Uterus (tissue), 4 donors: Measurements from ENCODE around the gene ANO8. TPM values are rescaled to one million over a fixed set of nuclear protein-coding genes. Genes with fewer than 3 reads are reported as not detected.

Experiments
- DNase-seq, 2 donors: peaks; one replicate each; pipeline ENCODE4 v3.0.0-alpha.2; 2019 to 2020
- H3K27ac ChIP-seq, 2 donors: fragments of 200-600 bp; sonication (generic); 1 replicate in 1 of 2; 2 replicates in 1 of 2; pipeline ENCODE4 v1.5.1; 2016 to 2018
- H3K27me3 ChIP-seq, 2 donors: fragments of 200-600 bp; sonication (generic); one replicate each; pipeline ENCODE4 v1.5.1; 2018 to 2019; ENCODE audit warnings: control low read depth in 1 of 2
- H3K36me3 ChIP-seq, 2 donors: fragments of 200-600 bp; sonication (generic); one replicate each; pipeline ENCODE4 v1.5.1; 2019; ENCODE audit warnings: control low read depth in 1 of 2
- H3K4me1 ChIP-seq, 2 donors: fragments of 200-600 bp; sonication (generic); one replicate each; pipeline ENCODE4 v1.5.1; 2018 to 2019; ENCODE audit warnings: control low read depth in 1 of 2
- H3K4me3 ChIP-seq, 2 donors: fragments of 200-600 bp; sonication (generic); 1 replicate in 1 of 2; 2 replicates in 1 of 2; pipeline ENCODE4 v1.5.1; 2018 to 2019; ENCODE audit warnings: mild to moderate bottlenecking in 1 of 2
- H3K9me3 ChIP-seq, 2 donors: fragments of 200-600 bp; sonication (generic); one replicate each; pipeline ENCODE4 v1.5.1; 2019; ENCODE audit warnings: control low read depth in 1 of 2
- POLR2A ChIP-seq, 2 donors: fragments of 450-650 bp; IDR thresholded peaks; one replicate each; pipeline ENCODE4 v1.6.1; 2016; ENCODE audit warnings: antibody characterized with exemption in 2 of 2, mild to moderate bottlenecking in 1 of 2, moderate library complexity in 1 of 2
- intact Hi-C: fragments of 100-400 bp; cut with DNase I; formaldehyde crosslinking; loops from one replicate; pipeline ENCODE4 v1.15.1; 2023; ENCODE audit warnings: low total_unique reads
- total RNA-seq, 4 donors: library from RNA; depleted of rRNA in 3 of 4; stranded (reverse); fragments of >200 nt in 3 of 4; gene quantifications; one replicate each; pipeline versions ENCODE4 v1.1.0 to v1.2.4, GENCODE V29; 2014 to 2023
- TF ChIP-seq, protein P1 (sequence below), 4 experiments: fragments of 200-600 bp in 2 of 4; fragments of 450-650 bp in 2 of 4; sonication (generic) in 2 of 4; IDR thresholded peaks; one replicate each; pipeline ENCODE4 v1.5.1; 2016 to 2019; ENCODE audit warnings: antibody characterized with exemption in 4 of 4, mild to moderate bottlenecking in 2 of 4, moderate library complexity in 1 of 4
- donor health status: DM: yes; HTN: yes; CAD: no.

ANO8 gene
- total RNA-seq, 4 donors from 2014 or later, result 0.51 to 12.6 (median 7.6) TPM

DNA sequence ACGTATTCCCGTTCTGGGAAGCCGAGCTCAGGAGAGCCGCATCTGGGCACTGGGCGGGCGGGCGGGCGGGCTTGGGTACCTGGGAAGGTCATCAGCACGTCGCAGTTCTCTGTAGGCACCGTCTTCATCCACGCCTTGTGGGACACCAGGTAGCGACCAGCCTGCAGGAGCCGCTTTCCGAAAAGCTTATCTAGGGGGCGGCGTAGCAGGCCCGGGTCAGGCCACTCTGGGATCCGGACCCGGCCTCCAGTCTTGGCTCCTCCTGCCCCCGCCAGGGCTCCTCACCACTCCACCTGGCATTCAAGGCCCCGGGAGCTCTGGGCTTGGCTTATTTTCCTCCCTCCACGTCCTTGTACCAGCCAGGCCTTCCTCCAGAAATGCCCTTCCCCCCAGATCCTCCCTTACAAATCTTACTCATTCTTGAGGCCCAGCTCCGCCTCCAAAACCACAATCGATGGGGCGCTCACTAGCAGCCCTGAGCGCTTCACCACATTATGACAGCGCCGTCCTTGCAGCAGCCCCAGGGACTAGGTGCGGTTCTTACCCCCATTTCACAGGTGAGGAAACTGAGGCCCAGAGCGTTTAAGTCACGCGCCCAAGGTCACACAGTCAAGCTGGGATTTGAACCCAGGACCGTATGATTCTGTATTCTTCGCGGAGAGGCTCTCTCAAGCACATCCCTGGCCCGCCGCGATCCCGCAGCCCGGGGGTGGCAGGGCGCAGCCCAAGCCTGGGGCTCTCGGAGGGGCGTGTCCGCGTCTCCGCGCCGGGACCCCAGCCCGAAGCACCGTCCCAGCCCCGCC lies 843 bp downstream of the ANO8 start:
- intact Hi-C loops, result no loop called here
- Histone ChIP-seq H3K27me3 (peaks cover 0 to 12% of the 10 kb centered on the region in 2 donors), H3K4me3 (peak overlapping the region; percentile 34 to 59), H3K27ac (peak overlapping the region in 1 of 2 donors; percentile 30), H3K9me3 (no peaks in the 10 kb centered on the region), H3K4me1 (peaks cover 0 to 17% of the 10 kb centered on the region in 2 donors), H3K36me3 (no peaks in the 10 kb centered on the region)
- TF ChIP-seq, protein P1, sequence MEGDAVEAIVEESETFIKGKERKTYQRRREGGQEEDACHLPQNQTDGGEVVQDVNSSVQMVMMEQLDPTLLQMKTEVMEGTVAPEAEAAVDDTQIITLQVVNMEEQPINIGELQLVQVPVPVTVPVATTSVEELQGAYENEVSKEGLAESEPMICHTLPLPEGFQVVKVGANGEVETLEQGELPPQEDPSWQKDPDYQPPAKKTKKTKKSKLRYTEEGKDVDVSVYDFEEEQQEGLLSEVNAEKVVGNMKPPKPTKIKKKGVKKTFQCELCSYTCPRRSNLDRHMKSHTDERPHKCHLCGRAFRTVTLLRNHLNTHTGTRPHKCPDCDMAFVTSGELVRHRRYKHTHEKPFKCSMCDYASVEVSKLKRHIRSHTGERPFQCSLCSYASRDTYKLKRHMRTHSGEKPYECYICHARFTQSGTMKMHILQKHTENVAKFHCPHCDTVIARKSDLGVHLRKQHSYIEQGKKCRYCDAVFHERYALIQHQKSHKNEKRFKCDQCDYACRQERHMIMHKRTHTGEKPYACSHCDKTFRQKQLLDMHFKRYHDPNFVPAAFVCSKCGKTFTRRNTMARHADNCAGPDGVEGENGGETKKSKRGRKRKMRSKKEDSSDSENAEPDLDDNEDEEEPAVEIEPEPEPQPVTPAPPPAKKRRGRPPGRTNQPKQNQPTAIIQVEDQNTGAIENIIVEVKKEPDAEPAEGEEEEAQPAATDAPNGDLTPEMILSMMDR (IDR thresholded peaks at IDR 0.05), result no peak
- no peak for TF ChIP-seq POLR2A (IDR thresholded peaks at IDR 0.05)
- no peak for DNase-seq

DNA sequence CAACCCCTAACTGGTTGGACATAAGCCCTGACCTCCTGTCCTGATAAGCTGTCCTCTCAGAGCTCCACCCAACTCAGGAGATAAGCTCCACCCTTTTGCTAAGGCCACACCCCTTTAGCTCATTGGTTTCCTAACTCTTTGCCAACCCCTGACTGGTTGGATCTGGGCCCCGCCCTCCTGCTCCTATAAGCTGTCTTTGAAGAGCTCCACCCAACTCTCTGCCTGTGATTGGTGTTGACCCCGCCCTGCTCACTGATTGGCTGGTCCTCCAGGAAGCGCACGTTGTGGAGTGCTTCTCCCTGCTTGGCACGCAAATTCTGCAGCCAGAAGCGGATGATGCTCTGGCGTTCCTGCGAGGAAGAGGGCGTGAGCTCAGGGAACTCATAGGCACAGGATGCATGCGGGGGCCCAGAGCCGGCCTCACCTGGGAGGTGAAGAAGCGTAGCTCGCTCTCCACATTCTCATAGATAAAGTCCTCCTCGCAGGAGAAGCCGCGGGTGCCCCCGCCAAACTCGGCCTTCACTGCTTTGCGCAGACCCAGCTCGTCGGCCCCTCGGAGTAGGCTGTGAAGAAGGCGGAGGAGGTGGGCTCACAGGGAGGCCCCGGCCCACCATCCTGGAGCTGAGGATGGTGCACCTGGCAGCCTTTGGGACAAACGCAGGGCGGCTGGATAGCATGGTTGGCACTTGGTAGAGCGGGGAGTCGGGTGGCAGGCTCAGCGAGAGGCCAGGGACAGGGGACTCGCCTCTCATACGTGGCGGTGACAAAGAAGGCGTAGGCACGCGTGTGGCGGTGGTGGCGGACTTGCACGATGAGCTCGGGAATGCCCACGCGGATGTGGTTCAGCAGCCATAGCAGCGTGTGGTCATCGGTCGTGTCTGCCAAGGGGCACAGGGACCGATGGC lies 1.7 kb downstream of the ANO8 start:
- Histone ChIP-seq H3K27me3 (peaks cover 0 to 12% of the 10 kb centered on the region in 2 donors), H3K4me3 (no peak overlapping the region), H3K27ac (no peak overlapping the region), H3K4me1 (peaks cover 0 to 18% of the 10 kb centered on the region in 2 donors), H3K36me3 (no peaks in the 10 kb centered on the region), H3K9me3 (no peaks in the 10 kb centered on the region)
- intact Hi-C loops, result no loop called here
- no peak for DNase-seq
- TF ChIP-seq, protein P1 (IDR thresholded peaks at IDR 0.05), result no peak
- no peak for TF ChIP-seq POLR2A (IDR thresholded peaks at IDR 0.05)

DNA sequence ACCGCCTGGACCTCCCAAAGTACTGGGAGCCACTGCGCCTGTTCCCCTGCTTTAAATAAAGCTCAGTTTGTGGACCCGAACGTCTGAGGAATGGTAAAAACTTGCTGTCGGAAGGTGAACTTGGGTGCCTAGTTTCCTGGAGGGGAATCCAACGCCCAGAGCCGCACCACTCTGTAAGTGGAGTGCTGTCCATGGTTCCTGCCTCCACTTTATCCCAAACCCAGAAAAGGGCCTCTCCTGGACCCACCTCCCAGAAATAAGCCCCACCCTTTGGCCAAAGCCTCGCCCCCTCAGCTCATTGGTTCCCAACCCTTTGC lies 2.3 kb downstream of the ANO8 start:
- Histone ChIP-seq H3K36me3 (no peaks in the 10 kb centered on the region), H3K4me1 (peaks cover 0 to 16% of the 10 kb centered on the region in 2 donors), H3K27me3 (peaks cover 0 to 12% of the 10 kb centered on the region in 2 donors), H3K27ac (no peak overlapping the region), H3K9me3 (no peaks in the 10 kb centered on the region), H3K4me3 (no peak overlapping the region)
- DNase-seq, result no peak
- intact Hi-C loops, result no loop called here
- no peak for TF ChIP-seq POLR2A (IDR thresholded peaks at IDR 0.05)
- TF ChIP-seq, protein P1 (IDR thresholded peaks at IDR 0.05), result no peak

DNA sequence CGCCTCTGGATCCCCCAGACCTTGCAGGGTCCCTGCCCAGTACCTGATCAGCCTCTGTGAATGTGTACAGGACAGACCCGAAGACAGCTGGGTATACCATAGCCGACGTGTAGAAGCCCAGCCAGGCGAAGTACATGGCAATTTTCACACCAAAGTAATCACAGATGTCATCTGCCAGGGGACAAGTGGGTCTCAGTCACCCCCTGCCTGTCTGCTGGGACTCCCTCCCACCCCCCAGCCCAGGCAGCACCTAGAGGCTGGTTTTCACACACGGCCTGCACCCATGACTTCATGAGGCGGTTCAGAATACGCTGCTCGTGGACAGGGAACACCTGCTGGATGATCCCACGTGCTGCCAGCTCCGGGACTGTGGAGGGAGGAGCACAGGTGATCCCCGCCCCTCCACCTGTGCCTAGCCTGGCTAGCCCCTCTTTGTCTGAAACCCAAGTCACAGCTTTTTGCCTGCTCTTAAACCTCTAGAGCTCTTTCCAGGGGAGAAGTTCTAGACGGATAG lies 3.6 kb downstream of the ANO8 start:
- Histone ChIP-seq H3K27me3 (peaks cover 0 to 12% of the 10 kb centered on the region in 2 donors), H3K4me3 (no peak overlapping the region), H3K4me1 (peaks cover 0 to 16% of the 10 kb centered on the region in 2 donors), H3K36me3 (no peaks in the 10 kb centered on the region), H3K27ac (no peak overlapping the region), H3K9me3 (no peaks in the 10 kb centered on the region)
- no peak for DNase-seq
- intact Hi-C loops, result no loop called here
- TF ChIP-seq, protein P1 (IDR thresholded peaks at IDR 0.05), result no peak
- TF ChIP-seq POLR2A (IDR thresholded peaks at IDR 0.05), result no peak
